Fibroblast of the conjunctiva (primary cell): ENCODE measurements around the gene PAK1.
"Not testable (repeated sequence)": the region's sequence is repeated elsewhere in the genome, so short reads cannot be mapped to it uniquely, and the experiment has no call there.

ENCODE experiments used
- DNase-seq: peaks from one replicate; pipeline ENCODE4 v3.0.0-alpha.2; 2010; ENCODE audit warnings: low read depth

The PAK1 gene

GRCh38 chr11:77473801-77474683 lies at the start of gene PAK1:
Gene PAK1, minus strand, starts transcription at chr11:77474094. Its CDS starts 81,574 bp downstream, at chr11:77392520.
- DNase-seq, result peak; percentile 67

- no peak for DNase-seq
These were observed 48.3 kb upstream of the PAK1 start for GRCh38 chr11:77522215-77522614.

- DNase-seq, result no peak
These were observed 46.0 kb upstream of the PAK1 start for GRCh38 chr11:77519847-77520246.

- DNase-seq, result no peak
These were observed 44.6 kb upstream of the PAK1 start for GRCh38 chr11:77518471-77518870.

GRCh38 chr11:77517753-77518152 lies 43.9 kb upstream of the PAK1 start:
- DNase-seq, result no peak

- DNase-seq, result no peak
These were observed 43.3 kb upstream of the PAK1 start for GRCh38 chr11:77517226-77517625.

- DNase-seq, result no peak
These were observed 41.6 kb upstream of the PAK1 start for GRCh38 chr11:77515483-77515882.

- DNase-seq, result no peak
These were observed 41.2 kb upstream of the PAK1 start for GRCh38 chr11:77515063-77515462.

- no peak for DNase-seq
These were observed 38.2 kb upstream of the PAK1 start for GRCh38 chr11:77512092-77512491.

GRCh38 chr11:77510851-77511250 lies 37.0 kb upstream of the PAK1 start:
- no peak for DNase-seq

- no peak for DNase-seq
These were observed 36.2 kb upstream of the PAK1 start for GRCh38 chr11:77510095-77510494.

- no peak for DNase-seq
These were observed 34.1 kb upstream of the PAK1 start for GRCh38 chr11:77508019-77508418.

- no peak for DNase-seq
These were observed 33.0 kb upstream of the PAK1 start for GRCh38 chr11:77506857-77507256.

GRCh38 chr11:77505956-77506355 lies 32.1 kb upstream of the PAK1 start:
- DNase-seq, result no peak

- DNase-seq, result no peak
These were observed 29.1 kb upstream of the PAK1 start for GRCh38 chr11:77503006-77503405.

GRCh38 chr11:77502346-77502905 lies 28.5 kb upstream of the PAK1 start:
- no peak for DNase-seq

- DNase-seq, result no peak
These were observed 27.9 kb upstream of the PAK1 start for GRCh38 chr11:77501758-77502157.

- DNase-seq, result no peak
These were observed 23.5 kb upstream of the PAK1 start for GRCh38 chr11:77497368-77497767.

- DNase-seq, result no peak
These were observed 21.6 kb upstream of the PAK1 start for GRCh38 chr11:77495526-77495925.

GRCh38 chr11:77490035-77490434 lies 16.1 kb upstream of the PAK1 start:
- not testable (repeated sequence) for DNase-seq

GRCh38 chr11:77487790-77488189 lies 13.9 kb upstream of the PAK1 start:
- DNase-seq, result no peak

- no peak for DNase-seq
These were observed 6.0 kb upstream of the PAK1 start for GRCh38 chr11:77479746-77480352.

- DNase-seq, result no peak
These were observed 1.3 kb upstream of the PAK1 start for GRCh38 chr11:77475206-77475605.
